DOHH2 (cell line): ENCODE results near the gene DENND6B.
"Not testable (repeated sequence)": the region's sequence is repeated elsewhere in the genome, so short reads cannot be mapped to it uniquely, and the experiment has no call there.

Source experiments
- H3F3A ChIP-seq: fragments of 200-600 bp; sonication (generic), shearing (Covaris generic); 2 replicates; pipeline ENCODE4 v1.6.0; 2016; ENCODE audit warnings: antibody characterized with exemption, mild to moderate bottlenecking; ENCODE audit not compliant: control insufficient read depth, insufficient read depth
- H3K27ac ChIP-seq: fragments of 200-600 bp; sonication (generic); 2 replicates; pipeline ENCODE4 v1.5.1; 2014; ENCODE audit warnings: low read depth, mild to moderate bottlenecking, low read length, moderate library complexity
- H3K27me3 ChIP-seq: fragments of 200-600 bp; sonication (generic); 2 replicates; pipeline ENCODE4 v1.6.1; 2014; ENCODE audit warnings: mild to moderate bottlenecking, low read length, mixed read lengths; ENCODE audit not compliant: control insufficient read depth
- H3K36me3 ChIP-seq: fragments of 200-600 bp; sonication (generic); 2 replicates; pipeline ENCODE4 v1.6.1; 2014; ENCODE audit warnings: mild to moderate bottlenecking, low read length, moderate library complexity, mixed read lengths; ENCODE audit not compliant: control insufficient read depth
- H3K4me1 ChIP-seq: fragments of 200-600 bp; sonication (generic); 2 replicates; pipeline ENCODE4 v1.6.1; 2014; ENCODE audit warnings: mild to moderate bottlenecking, low read length, mixed read lengths; ENCODE audit not compliant: control insufficient read depth
- H3K4me2 ChIP-seq: fragments of 200-600 bp; sonication (generic); 2 replicates; pipeline ENCODE4 v1.6.0; 2014; ENCODE audit warnings: mild to moderate bottlenecking, low read length, moderate library complexity
- H3K4me3 ChIP-seq: fragments of 200-600 bp; sonication (generic); 2 replicates; pipeline ENCODE4 v1.5.1; 2014; ENCODE audit warnings: mild to moderate bottlenecking, low read length, mixed read lengths
- H3K79me2 ChIP-seq: fragments of 200-600 bp; sonication (generic); 2 replicates; pipeline ENCODE4 v1.6.1; 2014; ENCODE audit warnings: mild to moderate bottlenecking, low read length, mixed read lengths; ENCODE audit not compliant: control insufficient read depth
- H3K9me2 ChIP-seq: fragments of 200-600 bp; sonication (generic); replicated peaks from 2 replicates; pipeline ENCODE4 v1.6.1; 2014; ENCODE audit warnings: mild to moderate bottlenecking, low read length, mixed read lengths; ENCODE audit not compliant: control insufficient read depth
- H3K9me3 ChIP-seq: fragments of 200-600 bp; sonication (generic); 2 replicates; pipeline ENCODE4 v1.6.1; 2014; ENCODE audit warnings: antibody characterized with exemption, low read length, mixed read lengths; ENCODE audit not compliant: control insufficient read depth, insufficient read depth
- H4K20me1 ChIP-seq: fragments of 200-600 bp; sonication (generic); 2 replicates; pipeline ENCODE4 v1.6.0; 2014; ENCODE audit warnings: low read depth, mild to moderate bottlenecking, antibody characterized with exemption, low read length, moderate library complexity; ENCODE audit not compliant: control insufficient read depth, insufficient read depth
- CTCF ChIP-seq: fragments of 200-600 bp; sonication (generic); IDR thresholded peaks from one replicate; pipeline ENCODE4 v1.5.1; 2014; ENCODE audit warnings: antibody characterized with exemption, mild to moderate bottlenecking, low read depth, low read length; ENCODE audit not compliant: poor library complexity, severe bottlenecking
- EZH2phosphoT487 ChIP-seq: fragments of 200-600 bp; sonication (generic); IDR thresholded peaks from 2 replicates; pipeline ENCODE4 v1.6.1; 2017; ENCODE audit warnings: borderline replicate concordance, mild to moderate bottlenecking, antibody characterized with exemption, low read length, moderate library complexity, mixed read lengths

Gene DENND6B

DNA sequence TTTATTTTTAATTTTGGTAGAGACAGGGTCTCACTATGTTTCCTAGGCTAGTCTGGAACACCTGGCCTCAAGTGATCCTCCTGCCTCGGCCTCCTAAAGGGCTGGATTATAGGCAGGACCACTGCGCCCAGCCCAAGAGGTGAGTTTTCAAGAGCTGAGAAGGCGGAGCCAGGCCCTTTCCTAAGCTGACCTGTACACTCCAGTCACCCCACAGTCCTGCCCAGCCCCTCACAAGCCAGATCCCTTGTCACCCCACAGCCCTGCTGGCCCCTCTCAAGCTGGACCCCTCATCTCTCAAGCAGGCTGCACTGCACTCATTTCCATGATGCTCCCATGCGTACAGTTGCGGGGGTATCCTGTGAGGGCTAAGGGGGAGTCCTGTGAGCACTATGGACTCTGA is 2.9 kb downstream of the DENND6B start:
- Histone ChIP-seq H3F3A (peaks cover 4% of the 10 kb centered on the region; the same call in 1 of the 2 replicates), H3K36me3 (no peaks in the 10 kb centered on the region), H3K9me3 (no peaks in the 10 kb centered on the region), H3K9me2 (no peaks in the 10 kb centered on the region), H3K27me3 (no peaks in the 10 kb centered on the region), H3K79me2 (peaks cover 8% of the 10 kb centered on the region), H3K27ac (no peak overlapping the region), H3K4me3 (no peak overlapping the region), H3K4me1 (peaks cover 53% of the 10 kb centered on the region), H4K20me1 (no peaks in the 10 kb centered on the region), H3K4me2 (no peak overlapping the region)
- TF ChIP-seq EZH2phosphoT487 = no peak
- no peak for TF ChIP-seq CTCF

DNA sequence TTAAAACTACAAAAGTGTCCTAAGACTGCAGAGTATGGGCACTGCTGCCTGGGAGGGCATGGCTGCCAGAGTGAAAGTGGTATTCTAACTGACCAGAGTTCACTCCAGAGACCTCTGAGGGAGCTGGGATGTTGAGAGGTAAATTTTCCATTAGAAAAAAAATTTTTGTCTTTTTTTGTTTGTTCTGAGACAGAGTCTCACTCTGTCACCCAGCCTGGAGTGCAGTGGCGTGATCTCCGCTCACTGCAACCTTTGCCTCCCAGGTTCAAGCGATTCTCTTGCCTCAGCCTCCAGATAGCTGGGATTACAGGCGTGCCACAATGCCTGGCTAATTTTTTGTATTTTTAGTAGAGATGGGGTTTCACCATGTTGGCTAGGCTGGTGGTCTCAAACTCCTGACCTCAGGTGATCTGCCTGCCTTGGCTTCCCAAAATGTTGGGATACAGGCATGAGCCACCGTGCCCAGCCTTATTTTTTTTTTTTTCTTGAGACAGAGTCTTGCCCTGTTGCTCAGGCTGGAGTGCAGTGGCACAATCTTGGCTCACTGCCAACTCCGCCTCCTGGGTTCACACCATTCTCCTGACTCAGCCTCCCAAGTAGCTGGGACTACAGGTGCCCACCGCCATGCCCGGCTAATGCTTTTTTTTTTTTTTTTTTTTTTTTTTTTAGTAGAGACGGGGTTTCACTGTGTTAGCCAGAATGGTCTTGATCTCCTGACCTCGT is 4.3 kb downstream of the DENND6B start:
- H3K4me1 ChIP-seq = peaks cover 53% of the 10 kb centered on the region
- H3K27ac ChIP-seq, H3K4me2 ChIP-seq, H3K9me2 ChIP-seq, H3F3A ChIP-seq, H4K20me1 ChIP-seq, H3K36me3 ChIP-seq, H3K9me3 ChIP-seq, H3K27me3 ChIP-seq, H3K4me3 ChIP-seq, H3K79me2 ChIP-seq: not testable (repeated sequence)

DNA sequence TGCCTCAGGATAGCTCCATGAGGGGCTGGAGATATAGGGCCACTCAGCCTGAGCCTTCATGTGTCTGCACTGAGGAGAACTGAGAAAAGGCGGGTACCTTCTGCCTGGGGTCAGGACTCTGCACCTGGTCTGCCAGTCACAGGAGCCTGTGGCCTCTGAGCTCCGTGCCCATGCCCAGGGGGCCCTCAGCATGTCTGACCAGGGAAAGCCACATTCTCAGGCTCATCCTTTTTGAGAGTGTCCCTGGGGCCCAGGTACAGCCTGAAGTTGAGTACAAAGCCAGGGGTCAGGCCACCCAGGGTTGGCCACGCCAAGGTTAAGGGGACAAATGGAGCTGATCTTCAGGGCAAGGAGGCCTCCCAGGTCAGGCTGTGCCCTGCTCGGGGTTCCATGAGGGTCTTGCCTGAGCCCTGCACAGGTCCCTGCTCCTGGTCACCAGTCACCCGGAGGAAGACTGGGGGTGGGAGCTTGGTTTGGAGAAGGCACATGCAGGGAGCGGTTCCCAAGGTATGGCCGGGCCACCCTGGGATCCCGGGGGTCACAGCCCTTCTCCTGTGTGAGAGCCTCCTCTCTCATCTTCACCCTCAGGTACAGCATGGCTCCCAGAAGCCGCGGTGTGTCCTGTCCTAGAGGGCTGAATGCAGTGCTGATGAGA is 6.0 kb downstream of the DENND6B start:
- H3K79me2 ChIP-seq = no peaks in the 10 kb centered on the region
- no peaks in the 10 kb centered on the region for H3K9me3 ChIP-seq
- H3F3A ChIP-seq = peaks cover 5% of the 10 kb centered on the region
- H3K4me3 ChIP-seq = no peak overlapping the region
- TF ChIP-seq CTCF = no peak
- no peak for TF ChIP-seq EZH2phosphoT487
- H3K4me1 ChIP-seq = peaks cover 53% of the 10 kb centered on the region
- no peaks in the 10 kb centered on the region for H3K36me3 ChIP-seq
- no peak overlapping the region for H3K4me2 ChIP-seq
- H3K27ac ChIP-seq = no peak overlapping the region
- H3K9me2 ChIP-seq = no peaks in the 10 kb centered on the region
- H3K27me3 ChIP-seq = no peaks in the 10 kb centered on the region
- no peaks in the 10 kb centered on the region for H4K20me1 ChIP-seq

DNA sequence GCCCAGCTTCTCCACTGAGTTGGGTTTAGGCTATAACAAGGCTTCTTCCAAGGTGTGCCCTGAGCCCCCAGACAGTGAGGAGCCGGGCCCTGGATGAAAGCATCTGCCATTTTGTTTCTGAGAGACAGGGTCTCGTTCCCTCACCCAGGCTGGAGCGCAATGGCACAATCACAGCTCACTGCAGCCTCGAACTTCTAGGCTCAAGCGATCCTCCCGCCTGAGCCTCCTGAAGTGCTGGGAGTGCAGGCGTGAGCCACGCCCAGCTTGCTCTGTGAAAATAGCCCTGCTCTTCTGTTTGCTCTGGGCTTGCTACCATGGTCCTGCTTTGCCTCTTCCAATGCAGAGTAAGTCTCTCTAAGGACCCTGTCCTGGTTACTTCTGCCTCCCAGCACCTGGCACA is 6.7 kb downstream of the DENND6B start:
- H3K27me3 ChIP-seq = no peaks in the 10 kb centered on the region
- H3K4me3 ChIP-seq = no peak overlapping the region
- no peaks in the 10 kb centered on the region for H3K9me2 ChIP-seq
- no peak overlapping the region for H3K27ac ChIP-seq
- no peaks in the 10 kb centered on the region for H3K9me3 ChIP-seq
- no peak overlapping the region for H3K4me2 ChIP-seq
- no peaks in the 10 kb centered on the region for H4K20me1 ChIP-seq
- no peaks in the 10 kb centered on the region for H3K79me2 ChIP-seq
- H3K36me3 ChIP-seq = no peaks in the 10 kb centered on the region
- TF ChIP-seq EZH2phosphoT487 = no peak
- no peak for TF ChIP-seq CTCF
- peaks cover 55% of the 10 kb centered on the region for H3K4me1 ChIP-seq
- peaks cover 5% of the 10 kb centered on the region for H3F3A ChIP-seq
